ENCODE data around the gene PCDHGA9.

The PCDHGA9 gene

DNA sequence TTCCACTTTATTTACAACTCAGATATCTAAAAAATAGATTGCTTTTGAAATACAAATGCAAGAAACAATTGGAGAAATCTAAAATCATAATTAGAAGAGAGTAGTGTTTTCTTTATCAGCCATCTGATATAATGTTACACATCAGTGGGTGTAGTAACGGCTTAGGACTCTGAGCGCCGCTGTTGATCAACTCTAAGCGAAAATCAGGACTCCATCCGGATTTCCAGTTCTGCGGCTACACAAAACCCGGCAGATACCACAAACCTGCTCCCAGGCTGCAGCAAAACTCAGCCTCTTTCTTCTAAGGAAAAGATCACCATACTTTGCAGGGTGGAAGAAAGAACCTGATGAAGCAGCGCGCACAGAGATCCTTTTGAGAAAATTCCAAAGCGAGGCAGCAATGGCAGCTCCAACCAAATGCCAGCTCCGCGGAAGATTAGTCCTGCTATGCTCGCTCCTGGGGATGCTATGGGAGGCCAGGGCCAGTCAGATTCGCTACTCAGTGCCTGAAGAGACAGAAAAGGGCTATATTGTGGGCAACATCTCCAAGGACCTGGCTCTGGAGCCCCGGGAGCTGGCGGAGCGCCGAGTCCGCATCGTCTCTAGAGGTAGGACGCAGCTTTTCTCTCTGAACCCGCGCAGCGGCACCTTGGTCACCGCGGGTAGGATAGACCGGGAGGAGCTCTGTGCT is at the start of gene PCDHGA9:
TSS of gene PCDHGA9 (plus strand) at position 226 of the 691 bp plus-strand sequence. CDS start at position 401, 175 bp downstream.
- peak within 1 kb of the TSS; percentile 34 for H3K4me3 ChIP-seq (ENCODE audit: low read length)
- DNase-seq (ENCODE audit: low read depth) = peak; percentile 51
- peak; percentile 58 for TF ChIP-seq CTCF (IDR thresholded peaks at IDR 0.05; ENCODE audit: insufficient read depth, low read depth, low read length, missing control alignments)

GRCh38 chr5:141354900-141355469 is 47.6 kb upstream of the PCDHGA9 start, which contains the start of gene PCDHGA4:
TSS of gene PCDHGA4 (plus strand) at chr5:141355021. CDS start at chr5:141355108, 87 bp downstream.
- peak; percentile 26 for TF ChIP-seq CTCF (IDR thresholded peaks at IDR 0.05; ENCODE audit: insufficient read depth, low read depth, low read length, missing control alignments)
- no peak for DNase-seq (ENCODE audit: low read depth)

DNA sequence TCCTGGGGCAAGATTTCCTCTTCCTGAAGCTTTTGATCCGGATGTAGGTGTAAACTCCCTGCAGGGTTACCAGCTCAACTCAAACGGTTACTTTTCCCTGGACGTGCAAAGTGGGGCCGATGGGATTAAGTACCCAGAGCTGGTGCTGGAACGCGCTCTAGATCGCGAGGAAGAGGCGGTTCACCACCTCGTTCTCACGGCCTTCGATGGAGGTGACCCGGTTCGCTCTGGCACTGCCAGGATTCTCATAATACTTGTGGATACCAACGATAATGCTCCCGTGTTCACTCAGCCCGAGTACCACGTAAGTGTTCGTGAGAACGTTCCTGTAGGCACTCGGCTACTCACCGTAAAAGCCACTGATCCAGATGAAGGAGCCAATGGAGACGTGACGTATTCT is 46.9 kb upstream of the PCDHGA9 start:
- no peak overlapping the region for H3K4me3 ChIP-seq (ENCODE audit: low read length)
- no peak for DNase-seq (ENCODE audit: low read depth)
- TF ChIP-seq CTCF (IDR thresholded peaks at IDR 0.05; ENCODE audit: insufficient read depth, low read depth, low read length, missing control alignments) = no peak

More at GRCh38 chr5:141354900-141355469, 47.6 kb upstream of the PCDHGA9 start, which contains the start of gene PCDHGA4:
- peak within 1 kb of the TSS; percentile 6 for H3K4me3 ChIP-seq (ENCODE audit: low read length)

- no peak for DNase-seq (ENCODE audit: low read depth)
- TF ChIP-seq CTCF (IDR thresholded peaks at IDR 0.05; ENCODE audit: insufficient read depth, low read depth, low read length, missing control alignments) = no peak
- no peak overlapping the region for H3K4me3 ChIP-seq (ENCODE audit: low read length)
These were observed 46.4 kb upstream of the PCDHGA9 start for GRCh38 chr5:141356133-141356532.

DNA sequence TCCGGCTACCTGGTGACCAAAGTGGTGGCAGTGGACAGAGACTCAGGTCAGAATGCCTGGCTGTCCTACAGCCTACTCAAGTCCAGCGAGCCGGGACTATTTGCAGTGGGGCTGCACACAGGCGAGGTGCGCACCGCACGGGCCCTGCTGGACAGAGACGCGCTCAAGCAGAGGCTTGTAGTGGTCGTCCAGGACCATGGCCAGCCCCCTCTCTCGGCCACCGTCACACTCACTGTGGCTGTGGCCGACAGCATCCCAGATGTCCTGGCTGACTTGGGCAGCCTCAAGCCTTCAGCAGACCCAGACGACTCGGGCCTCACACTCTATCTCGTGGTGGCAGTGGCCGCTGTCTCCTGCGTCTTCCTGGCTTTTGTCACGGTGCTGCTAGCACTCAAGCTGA is 45.6 kb upstream of the PCDHGA9 start:
- no peak for TF ChIP-seq CTCF (IDR thresholded peaks at IDR 0.05; ENCODE audit: insufficient read depth, low read depth, low read length, missing control alignments)
- H3K4me3 ChIP-seq (ENCODE audit: low read length) = no peak overlapping the region
- DNase-seq (ENCODE audit: low read depth) = no peak

DNA sequence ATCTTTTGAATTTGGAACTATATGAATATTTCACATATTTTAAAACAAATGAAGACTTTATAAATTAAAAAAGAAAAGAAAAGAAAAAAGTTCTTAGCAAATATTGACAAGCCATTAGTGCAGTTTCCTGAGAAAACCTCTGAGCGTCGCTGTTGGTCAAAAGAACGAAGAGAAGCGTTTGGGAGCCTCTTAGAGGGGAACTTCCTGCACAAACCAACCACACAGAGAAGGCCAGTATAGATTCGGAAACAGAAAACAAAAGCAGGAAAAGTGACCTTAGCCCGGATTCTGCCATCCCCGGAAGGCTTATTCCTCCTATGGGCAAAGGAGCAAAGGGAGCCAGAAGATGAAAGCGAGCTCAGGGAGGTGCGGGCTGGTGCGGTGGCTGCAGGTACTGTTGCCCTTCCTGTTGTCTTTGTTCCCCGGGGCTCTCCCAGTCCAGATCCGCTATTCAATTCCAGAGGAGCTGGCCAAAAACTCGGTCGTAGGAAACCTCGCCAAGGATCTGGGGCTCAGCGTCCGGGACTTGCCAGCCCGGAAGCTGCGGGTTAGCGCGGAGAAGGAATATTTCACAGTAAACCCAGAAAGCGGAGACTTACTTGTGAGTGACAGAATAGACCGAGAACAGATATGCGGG is 42.7 kb upstream of the PCDHGA9 start, which contains the start of gene PCDHGB2:
TSS of gene PCDHGB2 (plus strand) at position 205 of the 637 bp plus-strand sequence. CDS start at position 347, 142 bp downstream.
- H3K4me3 ChIP-seq (ENCODE audit: low read length) = no peak within 1 kb of the TSS
- TF ChIP-seq CTCF (IDR thresholded peaks at IDR 0.05; ENCODE audit: insufficient read depth, low read depth, low read length, missing control alignments) = no peak
- peak; percentile 10 for DNase-seq (ENCODE audit: low read depth)
